ENCODE results near the gene ANGPTL7.

Gene ANGPTL7

DNA sequence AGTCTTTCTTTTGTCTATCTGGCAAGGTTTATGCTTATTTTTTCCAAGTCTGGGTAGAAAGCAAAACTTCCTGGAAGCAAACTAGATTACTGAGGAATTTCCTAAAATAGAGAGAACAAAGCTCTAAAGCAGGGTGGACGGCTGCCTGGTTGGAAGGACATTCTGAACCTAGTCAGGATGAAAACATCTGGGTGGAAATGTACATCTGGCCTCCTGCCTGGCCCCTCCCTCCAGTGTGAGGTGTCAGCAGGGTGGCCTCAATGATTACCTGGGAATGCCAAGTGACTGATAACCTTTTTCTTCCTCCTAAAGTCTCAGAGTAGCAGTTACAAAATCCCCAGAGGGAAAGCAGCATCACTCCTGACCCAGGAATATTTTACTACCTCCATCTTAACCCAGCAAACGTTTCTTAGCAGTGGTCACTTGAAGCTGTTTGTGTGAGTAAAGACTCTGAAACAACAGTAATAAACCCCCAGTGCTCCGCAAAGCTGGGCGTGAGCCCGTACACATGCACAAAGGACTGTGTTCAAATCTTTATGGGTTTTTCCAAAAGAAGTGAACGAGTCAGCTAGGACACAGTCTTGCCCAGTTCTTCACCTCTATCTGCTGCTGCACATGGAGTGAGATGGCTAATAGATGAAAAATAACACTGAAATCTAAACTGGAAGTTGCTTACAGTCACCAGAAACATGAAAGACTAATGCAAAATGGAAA, 18.9 kb downstream of the ANGPTL7 start:
- peaks cover 96% of the 10 kb centered on the region for H3K36me3 ChIP-seq (ENCODE audit: insufficient read depth, low read length)
- no peaks in the 10 kb centered on the region for H3K79me2 ChIP-seq (ENCODE audit: insufficient read depth, low read length)
- H3K27me3 ChIP-seq (ENCODE audit: insufficient read depth, low read length, poor library complexity), result no peaks in the 10 kb centered on the region
- H4K20me1 ChIP-seq (ENCODE audit: insufficient read depth, low read length), result no peaks in the 10 kb centered on the region
- H3K4me2 ChIP-seq (ENCODE audit: insufficient read depth, low read length), result no peak overlapping the region
- no peaks in the 10 kb centered on the region for H3K9me3 ChIP-seq (ENCODE audit: insufficient read depth, low read length, severe bottlenecking)
- no peak overlapping the region for H3K4me3 ChIP-seq (ENCODE audit: low read depth in 1 of 2, low read length in 2 of 2)
- H3K27ac ChIP-seq (ENCODE audit: low read length), result no peak overlapping the region
- H3K4me1 ChIP-seq (ENCODE audit: insufficient read depth, low read length), result no peaks in the 10 kb centered on the region
- ATAC-seq (ENCODE audit: insufficient read depth, low read depth) (no peak), DNase-seq (no peak)
- no peak for TF ChIP-seq EZH2 (IDR thresholded peaks at IDR 0.05; ENCODE audit: borderline replicate concordance, low read depth, low read length, severe bottlenecking)
- TF ChIP-seq, protein P1, sequence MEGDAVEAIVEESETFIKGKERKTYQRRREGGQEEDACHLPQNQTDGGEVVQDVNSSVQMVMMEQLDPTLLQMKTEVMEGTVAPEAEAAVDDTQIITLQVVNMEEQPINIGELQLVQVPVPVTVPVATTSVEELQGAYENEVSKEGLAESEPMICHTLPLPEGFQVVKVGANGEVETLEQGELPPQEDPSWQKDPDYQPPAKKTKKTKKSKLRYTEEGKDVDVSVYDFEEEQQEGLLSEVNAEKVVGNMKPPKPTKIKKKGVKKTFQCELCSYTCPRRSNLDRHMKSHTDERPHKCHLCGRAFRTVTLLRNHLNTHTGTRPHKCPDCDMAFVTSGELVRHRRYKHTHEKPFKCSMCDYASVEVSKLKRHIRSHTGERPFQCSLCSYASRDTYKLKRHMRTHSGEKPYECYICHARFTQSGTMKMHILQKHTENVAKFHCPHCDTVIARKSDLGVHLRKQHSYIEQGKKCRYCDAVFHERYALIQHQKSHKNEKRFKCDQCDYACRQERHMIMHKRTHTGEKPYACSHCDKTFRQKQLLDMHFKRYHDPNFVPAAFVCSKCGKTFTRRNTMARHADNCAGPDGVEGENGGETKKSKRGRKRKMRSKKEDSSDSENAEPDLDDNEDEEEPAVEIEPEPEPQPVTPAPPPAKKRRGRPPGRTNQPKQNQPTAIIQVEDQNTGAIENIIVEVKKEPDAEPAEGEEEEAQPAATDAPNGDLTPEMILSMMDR (IDR thresholded peaks at IDR 0.05; ENCODE audit: borderline replicate concordance, extremely low read depth, low read length, poor library complexity, severe bottlenecking), result no peak
- no peak overlapping the region for H2AFZ ChIP-seq (ENCODE audit: low read depth, low read length)
- no peak overlapping the region for H3K9ac ChIP-seq (ENCODE audit: low read depth, low read length)

DNA sequence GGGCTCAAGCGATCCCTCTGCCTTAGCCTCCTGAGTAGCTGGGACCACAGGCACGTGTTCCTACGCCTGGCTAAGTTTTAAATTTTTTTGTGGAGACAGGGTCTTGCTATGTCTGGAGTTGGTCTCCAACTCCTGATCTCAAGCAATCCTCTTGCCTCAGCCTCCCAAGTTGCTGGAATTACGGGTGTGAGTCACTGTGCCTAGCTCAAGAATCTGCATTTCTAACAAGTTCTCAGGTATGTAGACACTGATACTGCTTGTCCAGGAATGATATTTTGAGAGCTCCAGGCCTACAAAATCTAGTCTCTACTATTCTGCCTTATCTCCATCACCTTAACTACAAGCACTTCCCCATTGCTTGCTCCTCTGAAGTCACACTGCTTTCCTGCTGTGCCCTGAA, 22.3 kb downstream of the ANGPTL7 start:
- H4K20me1 ChIP-seq (ENCODE audit: insufficient read depth, low read length), result no peaks in the 10 kb centered on the region
- no peak for TF ChIP-seq EZH2 (IDR thresholded peaks at IDR 0.05; ENCODE audit: borderline replicate concordance, low read depth, low read length, severe bottlenecking)
- TF ChIP-seq, protein P1 (IDR thresholded peaks at IDR 0.05; ENCODE audit: borderline replicate concordance, extremely low read depth, low read length, poor library complexity, severe bottlenecking), result no peak
- H3K4me2 ChIP-seq (ENCODE audit: insufficient read depth, low read length), result no peak overlapping the region
- H3K27me3 ChIP-seq (ENCODE audit: insufficient read depth, low read length, poor library complexity), result no peaks in the 10 kb centered on the region
- no peak overlapping the region for H3K27ac ChIP-seq (ENCODE audit: low read length)
- H3K9ac ChIP-seq (ENCODE audit: low read depth, low read length), result no peak overlapping the region
- H3K36me3 ChIP-seq (ENCODE audit: insufficient read depth, low read length), result peaks cover 95% of the 10 kb centered on the region
- ATAC-seq (ENCODE audit: insufficient read depth, low read depth), result no peak
- no peak for DNase-seq
- H3K9me3 ChIP-seq (ENCODE audit: insufficient read depth, low read length, severe bottlenecking), result no peaks in the 10 kb centered on the region
- H2AFZ ChIP-seq (ENCODE audit: low read depth, low read length), result no peak overlapping the region
- no peaks in the 10 kb centered on the region for H3K4me1 ChIP-seq (ENCODE audit: insufficient read depth, low read length)
- H3K4me3 ChIP-seq (ENCODE audit: low read depth in 1 of 2, low read length in 2 of 2), result no peak overlapping the region
- H3K79me2 ChIP-seq (ENCODE audit: insufficient read depth, low read length), result no peaks in the 10 kb centered on the region

DNA sequence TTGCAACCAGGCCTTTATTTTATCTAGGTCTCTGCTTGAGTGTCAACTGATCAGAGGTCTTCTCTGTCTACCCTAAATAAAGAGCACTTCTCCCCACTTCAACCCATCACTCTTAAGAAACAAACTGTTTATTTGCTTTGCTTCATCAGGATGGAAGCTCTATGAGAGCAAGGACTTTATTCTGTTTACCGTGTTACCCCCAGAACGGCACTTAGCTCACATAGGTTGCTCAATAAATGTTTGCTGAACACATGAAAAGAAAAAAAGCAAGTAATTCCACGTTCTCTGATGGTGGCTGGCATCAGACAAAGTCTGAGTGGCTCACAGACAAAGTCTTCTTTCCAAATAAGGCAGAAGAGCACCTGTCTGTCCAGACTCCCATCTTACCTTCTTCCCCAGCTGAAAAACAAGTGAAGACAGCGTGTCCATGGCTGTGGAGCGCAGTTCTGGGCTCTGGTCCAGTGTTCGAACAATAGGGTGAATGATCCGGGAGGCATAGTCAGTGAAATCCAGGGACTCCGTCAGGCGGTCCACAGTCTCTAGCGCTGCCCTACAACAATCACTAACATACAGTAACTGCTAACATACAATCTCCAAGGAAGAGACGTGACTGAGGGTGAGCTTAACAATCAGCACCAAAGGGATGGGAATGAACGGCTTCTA, 22.9 kb downstream of the ANGPTL7 start:
- H3K4me2 ChIP-seq (ENCODE audit: insufficient read depth, low read length), result no peak overlapping the region
- H3K9ac ChIP-seq (ENCODE audit: low read depth, low read length), result no peak overlapping the region
- TF ChIP-seq EZH2 (IDR thresholded peaks at IDR 0.05; ENCODE audit: borderline replicate concordance, low read depth, low read length, severe bottlenecking), result no peak
- TF ChIP-seq, protein P1 (IDR thresholded peaks at IDR 0.05; ENCODE audit: borderline replicate concordance, extremely low read depth, low read length, poor library complexity, severe bottlenecking), result no peak
- H2AFZ ChIP-seq (ENCODE audit: low read depth, low read length), result no peak overlapping the region
- H3K27me3 ChIP-seq (ENCODE audit: insufficient read depth, low read length, poor library complexity), result no peaks in the 10 kb centered on the region
- H3K36me3 ChIP-seq (ENCODE audit: insufficient read depth, low read length), result peaks cover 95% of the 10 kb centered on the region
- H3K79me2 ChIP-seq (ENCODE audit: insufficient read depth, low read length), result no peaks in the 10 kb centered on the region
- H3K4me1 ChIP-seq (ENCODE audit: insufficient read depth, low read length), result no peaks in the 10 kb centered on the region
- H4K20me1 ChIP-seq (ENCODE audit: insufficient read depth, low read length), result no peaks in the 10 kb centered on the region
- no peak for DNase-seq
- H3K4me3 ChIP-seq (ENCODE audit: low read depth in 1 of 2, low read length in 2 of 2), result no peak overlapping the region
- H3K27ac ChIP-seq (ENCODE audit: low read length), result no peak overlapping the region
- no peak for ATAC-seq (ENCODE audit: insufficient read depth, low read depth)
- H3K9me3 ChIP-seq (ENCODE audit: insufficient read depth, low read length, severe bottlenecking), result no peaks in the 10 kb centered on the region
